GM23248 (cell line): ENCODE measurements around the gene AKAP9. TPM values are rescaled to one million over a fixed set of nuclear protein-coding genes. Genes with fewer than 3 reads are reported as not detected.
"Not testable (repeated sequence)": the region's sequence is repeated elsewhere in the genome, so short reads cannot be mapped to it uniquely, and the experiment has no call there.

ENCODE experiments used
- DNase-seq: peaks from one replicate; pipeline ENCODE4 v3.0.0-alpha.2; 2015
- H2AFZ ChIP-seq: fragments of 200-600 bp; sonication (generic); 2 replicates; pipeline ENCODE4 v1.6.1; 2016; ENCODE audit warnings: antibody characterized with exemption
- H3F3A ChIP-seq: fragments of 200-600 bp; sonication (generic); 2 replicates; pipeline ENCODE4 v1.6.1; 2016; ENCODE audit warnings: mild to moderate bottlenecking, antibody characterized with exemption, mixed run types; ENCODE audit not compliant: insufficient read depth
- H3K27ac ChIP-seq: fragments of 200-600 bp; sonication (generic); 2 replicates; pipeline ENCODE4 v1.5.1; 2016; ENCODE audit warnings: mild to moderate bottlenecking
- H3K27me3 ChIP-seq: fragments of 200-600 bp; sonication (generic); replicated peaks from 2 replicates; pipeline ENCODE4 v1.6.1; 2016; ENCODE audit warnings: mild to moderate bottlenecking; ENCODE audit not compliant: insufficient read depth
- H3K36me3 ChIP-seq: fragments of 200-600 bp; sonication (generic); 2 replicates; pipeline ENCODE4 v1.6.1; 2016; ENCODE audit warnings: low read depth, mild to moderate bottlenecking
- H3K4me1 ChIP-seq: fragments of 200-600 bp; sonication (generic); 2 replicates; pipeline ENCODE4 v1.6.1; 2016; ENCODE audit warnings: mild to moderate bottlenecking; ENCODE audit not compliant: insufficient read depth
- H3K4me2 ChIP-seq: fragments of 200-600 bp; sonication (generic); one replicate; pipeline ENCODE4 v1.6.1; 2016; ENCODE audit warnings: mild to moderate bottlenecking; ENCODE audit not compliant: unreplicated experiment
- H3K4me3 ChIP-seq: fragments of 200-600 bp; sonication (generic); 2 replicates; pipeline ENCODE4 v1.5.1; 2016; ENCODE audit warnings: mild to moderate bottlenecking
- H3K79me2 ChIP-seq: fragments of 200-600 bp; sonication (generic); 2 replicates; pipeline ENCODE4 v1.6.1; 2016; ENCODE audit warnings: mild to moderate bottlenecking; ENCODE audit not compliant: insufficient read depth
- H3K9ac ChIP-seq: fragments of 200-600 bp; sonication (generic); 2 replicates; pipeline ENCODE4 v1.6.1; 2016; ENCODE audit warnings: mild to moderate bottlenecking
- H3K9me2 ChIP-seq: fragments of 200-600 bp; sonication (generic); 2 replicates; pipeline ENCODE4 v1.6.1; 2016; ENCODE audit warnings: mixed run types, mild to moderate bottlenecking, moderate library complexity; ENCODE audit not compliant: insufficient read depth
- H3K9me3 ChIP-seq: fragments of 200-600 bp; sonication (generic); one replicate; pipeline ENCODE4 v1.6.1; 2017; ENCODE audit warnings: low read depth
- H4K20me1 ChIP-seq: fragments of 200-600 bp; sonication (generic); 2 replicates; pipeline ENCODE4 v1.6.0; 2016; ENCODE audit not compliant: insufficient read depth
- EZH2 ChIP-seq: fragments of 200-600 bp; sonication (generic); IDR thresholded peaks from 2 replicates; pipeline ENCODE4 v1.6.1; 2018; ENCODE audit warnings: antibody characterized with exemption, mild to moderate bottlenecking; ENCODE audit not compliant: insufficient read depth, poor library complexity, severe bottlenecking
- EZH2phosphoT487 ChIP-seq: fragments of 200-600 bp; sonication (generic); IDR thresholded peaks from 2 replicates; pipeline ENCODE4 v1.6.1; 2018; ENCODE audit warnings: antibody characterized with exemption, moderate library complexity, mild to moderate bottlenecking, low read depth; ENCODE audit not compliant: insufficient read depth
- WGBS, 2 experiments: methylation state at CpG; one replicate each; pipeline ENCODE4 v1.1.6; 2015 to 2017; ENCODE audit warnings: low lambda C conversion rate in 2 of 2, low coverage in 1 of 2; ENCODE audit errors: missing lambda C conversion rate in 2 of 2; 5-methylcytosine and 5-hydroxymethylcytosine counted together
- in situ Hi-C: fragments of 300-500 bp; cut with MboI; formaldehyde crosslinking; loops from 2 replicates; pipeline ENCODE4 v1.15.0; 2020
- polyA plus RNA-seq: library from polyadenylated mRNA; unstranded; fragments of >200 nt; fragmentation: Nextera tagmentation; extraction: Ambion mirVana; gene quantifications from 2 replicates; pipeline ENCODE4 v1.2.1, GENCODE V29; 2016
- total RNA-seq: library from RNA; depleted of rRNA; stranded (reverse); fragments of >200 nt; shearing (Covaris generic); gene quantifications from 2 replicates; pipeline ENCODE4 v1.2.3, GENCODE V29; 2014

Gene AKAP9
- total and polyA plus RNA-seq, 2 experiments from 2014 or later: 24.1 to 38.8 TPM

- Histone ChIP-seq H3K9me2 (no peaks in the 10 kb centered on the region), H4K20me1 (no peaks in the 10 kb centered on the region), H3K36me3 (peaks cover 23% of the 10 kb centered on the region), H3F3A (peaks cover 26% of the 10 kb centered on the region), H2AFZ (no peak overlapping the region), H3K27me3 (no peaks in the 10 kb centered on the region), H3K27ac (peak overlapping the region; percentile 58), H3K4me2 (peak overlapping the region; percentile 72), H3K9me3 (no peaks in the 10 kb centered on the region), H3K9ac (peak overlapping the region; percentile 9; the same call in 1 of the 2 replicates), H3K4me3 (peak overlapping the region; percentile 5; the same call in 1 of the 2 replicates), H3K79me2 (no peaks in the 10 kb centered on the region; the same call in 1 of the 2 replicates), H3K4me1 (peaks cover 26% of the 10 kb centered on the region)
- WGBS, 2 experiments: 1 to 3% methylated on average over 3 of the region's 3 CpGs
- DNase-seq: peak; percentile 85
- in situ Hi-C loops: no loop called here
- TF ChIP-seq EZH2 (no peak), EZH2phosphoT487 (no peak)
Observed at GRCh38 chr7:92025260-92025659, 84.6 kb downstream of the AKAP9 start.

GRCh38 chr7:92026635-92027034 is 86.0 kb downstream of the AKAP9 start:
- H3K79me2 ChIP-seq, H3K9me2 ChIP-seq, H3K27ac ChIP-seq, H3K9me3 ChIP-seq, H4K20me1 ChIP-seq, H2AFZ ChIP-seq, H3K4me3 ChIP-seq, DNase-seq, H3K4me2 ChIP-seq, H3K9ac ChIP-seq, in situ Hi-C loops, H3K27me3 ChIP-seq: not testable (repeated sequence)
- 98 to 100% methylated on average over 4 to 24 of the region's 24 CpGs for WGBS, 2 experiments
- H3K36me3 ChIP-seq: peaks cover 25% of the 10 kb centered on the region
- H3K4me1 ChIP-seq: peaks cover 18% of the 10 kb centered on the region
- H3F3A ChIP-seq: peaks cover 17% of the 10 kb centered on the region

- WGBS, 2 experiments: 97 to 98% methylated on average over 8 to 29 of the region's 29 CpGs
- DNase-seq: not testable (repeated sequence)
Observed at GRCh38 chr7:92027128-92027527, 86.5 kb downstream of the AKAP9 start.

GRCh38 chr7:92028226-92028625 is 87.6 kb downstream of the AKAP9 start:
- Histone ChIP-seq H3K27ac (no peak overlapping the region), H2AFZ (no peak overlapping the region), H3K79me2 (no peaks in the 10 kb centered on the region; the same call in 1 of the 2 replicates), H3K36me3 (peaks cover 14% of the 10 kb centered on the region; the same call in 1 of the 2 replicates), H3K9me2 (no peaks in the 10 kb centered on the region), H3K4me1 (peaks cover 18% of the 10 kb centered on the region), H4K20me1 (no peaks in the 10 kb centered on the region), H3K4me3 (no peak overlapping the region), H3F3A (peaks cover 17% of the 10 kb centered on the region), H3K27me3 (no peaks in the 10 kb centered on the region), H3K9ac (no peak overlapping the region), H3K4me2 (no peak overlapping the region), H3K9me3 (no peaks in the 10 kb centered on the region)
- 93% methylated on average over 2 of the region's 2 CpGs for WGBS, 2 experiments
- in situ Hi-C loops: no loop called here
- no peak for DNase-seq
- TF ChIP-seq EZH2 (no peak), EZH2phosphoT487 (no peak)

More at GRCh38 chr7:92027128-92027527, 86.5 kb downstream of the AKAP9 start:
- H3K9me3 ChIP-seq, H3K27me3 ChIP-seq, H2AFZ ChIP-seq, in situ Hi-C loops, H3K9ac ChIP-seq, H3K4me2 ChIP-seq, H3K79me2 ChIP-seq, H4K20me1 ChIP-seq, H3K9me2 ChIP-seq, H3K4me3 ChIP-seq, H3K27ac ChIP-seq: not testable (repeated sequence)
- Histone ChIP-seq H3F3A (peaks cover 17% of the 10 kb centered on the region), H3K36me3 (peaks cover 20% of the 10 kb centered on the region), H3K4me1 (peaks cover 18% of the 10 kb centered on the region)

- no peaks in the 10 kb centered on the region for H3K9me3 ChIP-seq
- in situ Hi-C loops: no loop called here
- no peak overlapping the region for H3K9ac ChIP-seq
- no peak overlapping the region for H3K27ac ChIP-seq
- peaks cover 17% of the 10 kb centered on the region for H3F3A ChIP-seq
- WGBS, 2 experiments: 96 to 100% methylated on average over 1 of the region's 1 CpG
- H4K20me1 ChIP-seq: no peaks in the 10 kb centered on the region
- DNase-seq: no peak
- TF ChIP-seq EZH2phosphoT487: no peak
- no peak for TF ChIP-seq EZH2
- H3K36me3 ChIP-seq: peaks cover 9% of the 10 kb centered on the region; the same call in 1 of the 2 replicates
- no peak overlapping the region for H3K4me3 ChIP-seq
- no peaks in the 10 kb centered on the region for H3K9me2 ChIP-seq
- peaks cover 18% of the 10 kb centered on the region for H3K4me1 ChIP-seq
- H3K79me2 ChIP-seq: no peaks in the 10 kb centered on the region; the same call in 1 of the 2 replicates
- no peak overlapping the region for H2AFZ ChIP-seq
- H3K4me2 ChIP-seq: no peak overlapping the region
- no peaks in the 10 kb centered on the region for H3K27me3 ChIP-seq
Observed at GRCh38 chr7:92028686-92029085, 88.0 kb downstream of the AKAP9 start.
